Stimulated activated CD8-positive, alpha-beta memory T cell treated with anti-CD3 and anti-CD28 coated beads, Interleukin-4, amount 100 ng/mL, for 24 hours (primary cell): ENCODE data around the gene EPM2AIP1.
"Not testable (repeated sequence)": the region's sequence is repeated elsewhere in the genome, so short reads cannot be mapped to it uniquely, and the experiment has no call there.

Experiments used
- DNase-seq: peaks from one replicate; pipeline ENCODE4 v3.0.0-alpha.2; 2020; ENCODE audit warnings: low read depth

Gene EPM2AIP1

GRCh38 chr3:36992806-36993325, at the start of gene EPM2AIP1:
Gene EPM2AIP1, minus strand, starts transcription at chr3:36993131. Its CDS starts 54 bp downstream, at chr3:36993077.
- DNase-seq, result no peak

- DNase-seq, result not testable (repeated sequence)
These were observed 49.8 kb upstream of the EPM2AIP1 start for GRCh38 chr3:37042712-37043111.

- DNase-seq, result no peak
These were observed 48.7 kb upstream of the EPM2AIP1 start for GRCh38 chr3:37041546-37042195.

DNA sequence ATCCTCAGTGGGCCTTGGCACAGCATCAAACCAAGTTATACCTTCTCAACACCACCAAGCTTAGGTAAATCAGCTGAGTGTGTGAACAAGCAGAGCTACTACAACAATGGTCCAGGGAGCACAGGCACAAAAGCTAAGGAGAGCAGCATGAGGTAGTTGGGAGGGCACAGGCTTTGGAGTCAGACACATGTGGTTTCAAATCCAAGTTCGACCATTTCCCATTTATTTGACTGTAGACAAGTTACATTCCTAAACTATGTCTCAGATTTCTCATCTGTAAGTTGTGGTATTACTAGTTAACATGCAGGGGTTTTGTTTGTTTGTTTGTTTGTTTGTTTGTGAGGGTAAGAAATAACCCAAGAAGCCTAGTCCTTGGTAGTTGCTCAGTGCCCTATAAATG, 47.3 kb upstream of the EPM2AIP1 start:
- DNase-seq, result no peak

DNA sequence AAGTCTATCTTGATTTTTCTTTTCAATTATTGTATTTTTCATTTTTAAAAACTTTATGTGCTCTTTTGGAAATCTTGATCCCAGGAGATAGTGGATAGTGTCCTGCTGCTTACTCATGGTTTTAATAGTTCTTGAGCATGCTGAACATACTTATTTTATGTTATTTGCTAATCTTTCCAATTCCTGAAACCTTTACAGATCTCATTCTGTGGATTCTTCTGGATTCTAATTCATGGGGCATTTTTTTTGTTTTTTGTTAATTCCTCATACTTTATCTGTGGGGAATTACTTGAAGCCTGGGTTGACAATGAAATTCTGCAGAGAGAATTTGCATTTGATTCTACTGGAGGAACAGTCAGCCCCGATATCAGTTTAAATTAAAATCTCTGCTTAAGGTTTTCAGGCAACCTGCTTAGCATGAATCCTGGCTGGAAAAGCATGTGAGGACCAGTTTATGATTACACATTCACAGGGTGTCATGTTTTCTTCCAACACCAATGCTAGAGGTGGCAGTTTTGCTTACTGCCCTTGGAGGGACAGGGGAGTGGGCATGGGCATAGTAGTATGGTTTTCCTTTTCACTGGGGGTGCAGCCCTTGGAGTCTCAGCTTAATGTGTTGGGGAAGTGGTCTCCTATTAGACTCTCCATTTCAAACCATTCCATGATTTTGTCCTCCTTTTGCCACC, 46.4 kb upstream of the EPM2AIP1 start:
- no peak for DNase-seq

DNA sequence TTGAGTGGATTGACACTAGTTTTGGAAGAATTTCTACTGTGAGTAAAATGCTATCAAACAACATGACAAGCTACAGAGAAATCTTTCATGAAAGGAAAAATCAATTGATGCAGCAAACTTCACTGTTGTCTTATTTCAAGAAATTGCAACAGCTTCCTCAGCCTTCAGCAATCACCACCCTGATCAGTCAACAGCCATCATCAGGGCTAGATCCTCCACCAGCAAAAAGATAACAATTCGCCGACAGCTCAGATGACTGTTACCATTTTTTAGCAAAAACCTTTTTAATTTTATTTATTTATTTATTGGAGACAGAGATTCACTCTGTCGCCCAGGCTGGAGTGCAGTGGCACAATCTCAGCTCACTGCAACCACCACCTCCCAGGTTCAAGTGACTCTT, 44.4 kb upstream of the EPM2AIP1 start:
- no peak for DNase-seq

GRCh38 chr3:37032961-37033360, 40.0 kb upstream of the EPM2AIP1 start:
- no peak for DNase-seq

- no peak for DNase-seq
These were observed 38.3 kb upstream of the EPM2AIP1 start for GRCh38 chr3:37031096-37031682.

- no peak for DNase-seq
These were observed 37.7 kb upstream of the EPM2AIP1 start for GRCh38 chr3:37030588-37030987.

DNA sequence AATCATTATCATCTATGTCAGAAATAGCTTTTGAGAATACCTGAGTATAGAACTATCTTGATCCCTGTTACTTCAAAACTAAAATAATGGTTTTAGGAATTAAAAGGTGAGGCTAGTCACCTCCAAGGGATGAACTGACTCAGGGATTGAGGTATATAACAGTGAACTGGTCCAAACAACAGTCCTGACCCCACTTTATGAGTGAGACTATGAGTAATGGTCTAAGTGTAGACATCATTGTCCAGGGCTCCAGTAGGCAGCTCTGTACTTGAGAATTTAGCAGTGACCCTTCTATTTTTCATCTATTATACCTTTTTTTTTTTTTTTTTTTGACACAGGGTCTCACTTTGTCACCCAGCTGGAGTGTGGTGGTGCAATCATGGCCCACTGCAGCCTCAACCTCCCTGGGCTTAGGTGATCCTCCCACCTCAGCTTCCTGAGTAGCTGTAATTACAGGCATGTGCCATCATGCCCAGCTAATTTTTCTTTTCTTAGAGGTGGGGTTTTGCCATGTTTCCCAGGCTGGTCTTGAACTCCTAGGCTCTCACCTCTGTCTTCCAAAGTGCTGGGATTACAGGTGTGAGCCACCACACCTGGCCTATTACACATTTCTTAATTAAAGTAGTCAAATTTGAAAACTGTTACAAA, 36.7 kb upstream of the EPM2AIP1 start:
- DNase-seq, result no peak

DNA sequence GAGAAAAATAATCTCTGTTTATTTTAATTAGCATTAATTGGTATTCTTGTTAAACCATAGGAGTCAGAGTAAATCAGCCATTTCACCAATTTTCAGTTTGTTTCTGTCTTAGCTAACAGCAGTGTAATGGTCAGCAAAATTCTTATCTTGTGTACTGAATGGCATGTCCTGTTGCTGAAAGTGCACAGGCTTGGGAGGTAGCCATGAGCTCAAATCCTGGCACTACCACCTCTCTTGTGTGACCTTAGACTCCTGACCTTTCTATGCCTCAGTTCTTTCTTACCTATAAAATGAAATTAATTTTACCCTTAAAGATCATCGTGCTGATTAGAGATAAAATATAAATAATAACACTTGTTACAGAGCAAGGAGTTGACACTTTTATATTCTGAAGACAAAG, 36.2 kb upstream of the EPM2AIP1 start:
- no peak for DNase-seq

DNA sequence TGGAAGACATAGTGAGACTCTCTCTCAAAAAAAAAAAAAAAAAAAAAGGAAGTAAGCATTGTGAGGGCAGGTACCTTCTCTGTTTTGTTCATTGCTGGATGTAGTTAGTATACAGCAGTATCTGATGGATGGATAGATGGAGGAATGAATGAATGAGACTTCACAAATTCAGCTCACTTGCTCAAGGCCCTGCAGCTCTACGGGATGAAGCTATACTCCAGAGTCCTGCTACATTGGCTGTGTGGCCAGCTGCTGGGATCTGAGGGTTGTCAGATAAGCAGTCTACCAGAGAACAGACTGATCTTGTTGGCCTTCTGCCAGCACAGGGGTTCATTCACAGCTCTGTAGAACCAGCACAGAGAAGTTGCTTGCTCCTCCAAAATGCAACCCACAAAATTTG, 35.4 kb upstream of the EPM2AIP1 start:
- no peak for DNase-seq

DNA sequence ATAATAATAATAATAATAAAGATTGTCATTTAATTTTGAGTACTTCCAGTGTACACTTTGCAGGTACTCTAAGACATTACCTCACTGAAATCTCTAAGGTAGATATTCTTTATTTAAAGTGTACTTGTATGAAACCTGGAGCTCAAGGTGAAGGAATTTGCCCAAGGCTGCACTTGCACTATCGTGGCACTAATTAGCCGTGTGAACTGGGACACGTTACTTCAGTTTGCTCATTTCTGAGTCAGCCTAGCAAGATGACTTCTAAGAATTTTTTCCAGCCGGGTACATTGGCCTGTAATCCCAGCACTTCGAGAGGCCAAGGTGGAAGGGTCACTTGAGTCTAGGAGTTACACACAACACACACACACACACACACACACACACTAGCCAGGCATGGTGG, 33.9 kb upstream of the EPM2AIP1 start:
- no peak for DNase-seq

GRCh38 chr3:37025561-37026335, 32.8 kb upstream of the EPM2AIP1 start:
- no peak for DNase-seq

DNA sequence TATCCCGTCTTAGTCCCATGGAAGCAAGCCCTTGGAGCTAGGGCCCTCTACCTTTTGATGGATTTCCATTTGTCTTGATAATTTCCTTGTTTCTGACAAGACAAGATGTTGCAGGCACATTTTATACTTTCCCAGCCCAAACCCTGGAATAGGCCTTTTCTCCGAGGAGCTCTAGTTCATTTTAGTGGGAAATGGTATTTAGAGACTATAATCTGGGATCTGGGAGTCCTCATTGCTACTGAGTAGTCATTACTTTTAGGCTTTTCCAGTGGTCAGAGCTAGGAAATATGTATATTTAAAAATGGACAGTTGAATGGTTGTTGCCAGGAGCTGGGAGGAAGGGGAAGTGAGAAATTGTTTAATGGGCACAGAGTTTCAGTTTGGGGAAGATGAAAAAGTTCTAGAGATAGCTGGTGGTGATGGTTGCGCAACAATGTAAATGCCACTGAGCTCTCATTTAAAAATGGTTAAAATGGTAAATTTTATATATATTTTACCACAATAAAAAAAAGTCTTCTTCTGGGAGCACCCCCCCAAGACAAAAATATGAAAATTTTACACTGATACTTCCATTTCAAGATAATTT, 32.0 kb upstream of the EPM2AIP1 start:
- no peak for DNase-seq

DNA sequence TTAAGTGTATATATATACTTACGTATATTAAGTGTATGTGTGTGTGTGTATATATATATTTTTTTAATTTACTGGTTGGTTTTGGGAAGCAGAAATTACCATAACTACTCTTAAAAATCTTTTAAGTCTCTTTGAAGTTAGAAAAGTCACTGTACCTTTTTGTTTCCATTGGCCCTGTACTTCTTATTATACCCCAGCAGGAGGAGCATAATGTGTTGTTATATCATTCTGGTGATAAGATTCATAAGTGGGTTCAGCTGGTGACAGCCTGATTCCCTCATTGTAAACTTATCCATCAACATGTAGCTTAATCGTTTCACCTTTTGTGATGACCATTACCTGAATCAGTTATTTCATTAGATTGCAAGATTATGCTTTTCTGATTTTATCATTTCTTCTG, 31.2 kb upstream of the EPM2AIP1 start:
- no peak for DNase-seq

- no peak for DNase-seq
These were observed 24.8 kb upstream of the EPM2AIP1 start for GRCh38 chr3:37017683-37018082.

- no peak for DNase-seq
These were observed 24.0 kb upstream of the EPM2AIP1 start for GRCh38 chr3:37016903-37017302.

- no peak for DNase-seq
These were observed 22.7 kb upstream of the EPM2AIP1 start for GRCh38 chr3:37015642-37016041.

GRCh38 chr3:37014620-37015019, 21.7 kb upstream of the EPM2AIP1 start:
- no peak for DNase-seq
